Sigmoid colon (tissue), 4 donors: ENCODE measurements around the gene RPL22.

Source experiments
- POLR2A ChIP-seq, 2 donors: fragments of 450-650 bp; IDR thresholded peaks; one replicate each; pipeline ENCODE4 v1.6.1; 2016; ENCODE audit warnings: antibody characterized with exemption in 2 of 2, mild to moderate bottlenecking in 2 of 2, moderate library complexity in 2 of 2
- POLR2AphosphoS5 ChIP-seq, 4 donors: sonication (generic); formaldehyde crosslinking; IDR thresholded peaks; one replicate each; pipeline ENCODE4 v1.6.1; 2017; ENCODE audit warnings: antibody characterized with exemption in 4 of 4
- TF ChIP-seq, protein P1 (sequence below), 4 experiments: fragments of 450-650 bp in 3 of 4; fragments of 200-600 bp in 1 of 4; IDR thresholded peaks; one replicate each; pipeline ENCODE4 v1.5.1; 2016 to 2019; ENCODE audit warnings: antibody characterized with exemption in 4 of 4, mild to moderate bottlenecking in 3 of 4, moderate library complexity in 2 of 4

DNA sequence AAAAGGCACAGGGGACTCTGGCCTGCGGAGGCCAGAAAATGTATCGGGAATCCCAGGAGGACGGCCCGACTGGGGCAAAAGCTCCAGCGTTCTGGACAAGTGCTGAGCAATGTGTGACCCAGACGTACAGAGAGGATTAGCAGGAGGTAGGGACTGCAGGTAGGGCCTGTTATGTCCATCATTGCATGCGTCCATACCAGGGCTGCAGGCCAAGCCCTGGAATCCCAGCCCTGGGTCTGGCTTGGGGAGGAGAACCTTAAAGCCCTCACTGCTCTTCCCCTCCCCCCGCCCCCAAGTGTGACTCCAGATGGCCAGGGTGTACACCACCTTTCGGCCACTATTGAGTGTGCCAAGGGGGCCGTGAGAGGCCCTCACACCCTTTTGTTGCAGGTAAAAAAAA lies 8.5 kb upstream of the RPL22 start:
- TF ChIP-seq POLR2AphosphoS5 (IDR thresholded peaks at IDR 0.05) = no peak
- no peak for TF ChIP-seq POLR2A (IDR thresholded peaks at IDR 0.05)
- TF ChIP-seq, protein P1, sequence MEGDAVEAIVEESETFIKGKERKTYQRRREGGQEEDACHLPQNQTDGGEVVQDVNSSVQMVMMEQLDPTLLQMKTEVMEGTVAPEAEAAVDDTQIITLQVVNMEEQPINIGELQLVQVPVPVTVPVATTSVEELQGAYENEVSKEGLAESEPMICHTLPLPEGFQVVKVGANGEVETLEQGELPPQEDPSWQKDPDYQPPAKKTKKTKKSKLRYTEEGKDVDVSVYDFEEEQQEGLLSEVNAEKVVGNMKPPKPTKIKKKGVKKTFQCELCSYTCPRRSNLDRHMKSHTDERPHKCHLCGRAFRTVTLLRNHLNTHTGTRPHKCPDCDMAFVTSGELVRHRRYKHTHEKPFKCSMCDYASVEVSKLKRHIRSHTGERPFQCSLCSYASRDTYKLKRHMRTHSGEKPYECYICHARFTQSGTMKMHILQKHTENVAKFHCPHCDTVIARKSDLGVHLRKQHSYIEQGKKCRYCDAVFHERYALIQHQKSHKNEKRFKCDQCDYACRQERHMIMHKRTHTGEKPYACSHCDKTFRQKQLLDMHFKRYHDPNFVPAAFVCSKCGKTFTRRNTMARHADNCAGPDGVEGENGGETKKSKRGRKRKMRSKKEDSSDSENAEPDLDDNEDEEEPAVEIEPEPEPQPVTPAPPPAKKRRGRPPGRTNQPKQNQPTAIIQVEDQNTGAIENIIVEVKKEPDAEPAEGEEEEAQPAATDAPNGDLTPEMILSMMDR (IDR thresholded peaks at IDR 0.05) = no peak
